ENCODE measurements around the gene MYG1. TPM values are rescaled to one million over a fixed set of nuclear protein-coding genes. Genes with fewer than 3 reads are reported as not detected.

The MYG1 gene
- total RNA-seq, 4 donors from 2014 or later, result 26.7 to 46.5 (median 40.7) TPM

DNA sequence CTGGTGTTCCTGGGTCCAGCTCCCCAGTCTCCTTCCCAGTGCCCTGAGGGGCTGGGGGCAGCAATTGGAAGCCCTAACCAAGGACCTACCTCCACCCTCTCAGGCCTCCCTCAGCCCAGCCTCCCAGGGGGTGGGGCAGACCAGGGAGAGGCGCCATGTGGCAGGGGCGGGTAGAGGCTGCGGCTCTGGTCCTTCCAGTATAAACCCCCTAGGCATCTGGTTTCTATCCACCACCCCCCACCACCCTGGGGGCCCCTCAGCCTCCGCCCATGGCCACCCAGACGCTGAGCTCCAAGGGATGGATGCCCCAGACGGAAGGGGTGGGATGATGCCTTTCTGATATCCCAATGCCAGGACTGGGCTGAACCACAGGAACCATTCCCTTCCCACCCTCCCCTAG is 39.4 kb downstream of the MYG1 start:
- TF ChIP-seq, protein P1, sequence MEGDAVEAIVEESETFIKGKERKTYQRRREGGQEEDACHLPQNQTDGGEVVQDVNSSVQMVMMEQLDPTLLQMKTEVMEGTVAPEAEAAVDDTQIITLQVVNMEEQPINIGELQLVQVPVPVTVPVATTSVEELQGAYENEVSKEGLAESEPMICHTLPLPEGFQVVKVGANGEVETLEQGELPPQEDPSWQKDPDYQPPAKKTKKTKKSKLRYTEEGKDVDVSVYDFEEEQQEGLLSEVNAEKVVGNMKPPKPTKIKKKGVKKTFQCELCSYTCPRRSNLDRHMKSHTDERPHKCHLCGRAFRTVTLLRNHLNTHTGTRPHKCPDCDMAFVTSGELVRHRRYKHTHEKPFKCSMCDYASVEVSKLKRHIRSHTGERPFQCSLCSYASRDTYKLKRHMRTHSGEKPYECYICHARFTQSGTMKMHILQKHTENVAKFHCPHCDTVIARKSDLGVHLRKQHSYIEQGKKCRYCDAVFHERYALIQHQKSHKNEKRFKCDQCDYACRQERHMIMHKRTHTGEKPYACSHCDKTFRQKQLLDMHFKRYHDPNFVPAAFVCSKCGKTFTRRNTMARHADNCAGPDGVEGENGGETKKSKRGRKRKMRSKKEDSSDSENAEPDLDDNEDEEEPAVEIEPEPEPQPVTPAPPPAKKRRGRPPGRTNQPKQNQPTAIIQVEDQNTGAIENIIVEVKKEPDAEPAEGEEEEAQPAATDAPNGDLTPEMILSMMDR (IDR thresholded peaks at IDR 0.05; ENCODE audit: low read depth), result no peak

DNA sequence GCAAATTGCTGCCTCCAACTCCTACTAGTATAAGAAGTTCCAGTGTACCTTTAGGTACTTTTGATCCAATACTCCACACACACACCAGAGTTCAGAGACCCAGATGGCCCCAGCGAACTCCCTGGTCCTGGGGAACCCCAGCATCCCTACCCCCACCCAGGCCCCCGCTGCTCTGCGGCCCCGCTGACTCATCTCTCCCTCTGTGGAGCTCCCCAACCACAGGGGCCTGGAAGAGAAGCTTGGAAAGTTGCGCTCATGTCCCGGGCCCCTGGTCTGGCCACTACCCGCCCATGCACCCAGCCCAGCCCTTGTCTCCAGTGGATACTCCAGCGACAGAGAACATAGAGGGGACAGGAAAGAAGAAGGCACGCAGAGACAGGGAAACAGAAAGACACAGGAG is 40.9 kb downstream of the MYG1 start:
- TF ChIP-seq, protein P1 (IDR thresholded peaks at IDR 0.05; ENCODE audit: low read depth), result no peak

DNA sequence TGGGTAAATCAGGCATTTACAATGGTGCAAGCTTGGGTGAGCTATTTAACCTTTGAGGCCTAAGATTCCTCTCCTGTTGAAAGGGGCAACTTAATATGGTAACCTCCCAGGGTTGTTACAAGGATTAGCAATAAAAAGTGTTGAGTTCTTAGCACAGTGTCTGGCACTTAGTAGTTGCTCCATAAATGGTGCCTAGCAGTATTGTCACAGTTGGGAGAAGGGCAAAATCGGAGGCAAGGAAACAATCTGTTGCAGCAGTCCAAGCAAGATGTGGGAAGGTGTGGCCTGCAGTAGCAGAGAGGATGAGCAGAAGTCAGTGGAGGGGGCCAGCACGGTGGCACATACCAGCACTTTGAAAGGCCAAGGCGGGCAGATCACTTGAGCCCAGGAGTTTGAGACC is 44.0 kb downstream of the MYG1 start:
- TF ChIP-seq, protein P1 (IDR thresholded peaks at IDR 0.05; ENCODE audit: low read depth), result no peak

DNA sequence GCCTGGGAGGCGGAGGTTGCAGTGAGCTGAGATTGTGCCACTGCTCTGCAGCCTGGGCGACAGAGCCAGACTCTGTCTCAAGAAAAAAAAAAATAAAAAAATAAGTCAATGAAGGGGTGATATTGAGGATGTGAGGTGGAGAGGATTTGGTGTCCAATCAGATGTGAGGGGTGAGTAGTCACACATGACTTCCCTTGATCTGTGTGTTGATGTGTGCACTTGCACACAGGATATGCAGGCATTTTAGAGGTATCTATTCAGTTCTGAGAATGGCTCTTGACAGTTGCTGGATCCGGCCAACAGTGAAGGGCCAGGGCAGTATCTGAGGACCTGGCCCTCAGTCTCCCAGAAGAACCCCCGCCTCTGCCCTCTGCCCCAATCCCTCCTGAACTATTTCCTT is 44.5 kb downstream of the MYG1 start:
- TF ChIP-seq, protein P1 (IDR thresholded peaks at IDR 0.05; ENCODE audit: low read depth), result no peak

DNA sequence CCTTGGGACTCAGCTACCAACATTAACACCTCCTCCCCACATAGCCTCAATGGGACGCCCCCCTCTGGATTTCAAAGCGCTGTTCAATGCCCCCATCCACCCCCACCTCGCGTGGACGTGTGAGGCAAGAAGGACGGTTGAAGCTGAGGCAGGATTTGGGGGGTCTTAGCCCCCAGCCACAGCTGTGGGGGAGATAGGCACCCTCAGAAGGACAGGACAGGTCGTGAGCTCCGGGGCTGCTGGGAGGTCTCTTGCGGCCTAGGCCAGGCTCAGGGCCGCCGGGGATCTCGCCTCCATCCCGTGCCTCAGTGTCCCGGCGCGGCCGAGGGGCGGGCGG is 45.0 kb downstream of the MYG1 start:
- TF ChIP-seq, protein P1 (IDR thresholded peaks at IDR 0.05; ENCODE audit: low read depth), result no peak

DNA sequence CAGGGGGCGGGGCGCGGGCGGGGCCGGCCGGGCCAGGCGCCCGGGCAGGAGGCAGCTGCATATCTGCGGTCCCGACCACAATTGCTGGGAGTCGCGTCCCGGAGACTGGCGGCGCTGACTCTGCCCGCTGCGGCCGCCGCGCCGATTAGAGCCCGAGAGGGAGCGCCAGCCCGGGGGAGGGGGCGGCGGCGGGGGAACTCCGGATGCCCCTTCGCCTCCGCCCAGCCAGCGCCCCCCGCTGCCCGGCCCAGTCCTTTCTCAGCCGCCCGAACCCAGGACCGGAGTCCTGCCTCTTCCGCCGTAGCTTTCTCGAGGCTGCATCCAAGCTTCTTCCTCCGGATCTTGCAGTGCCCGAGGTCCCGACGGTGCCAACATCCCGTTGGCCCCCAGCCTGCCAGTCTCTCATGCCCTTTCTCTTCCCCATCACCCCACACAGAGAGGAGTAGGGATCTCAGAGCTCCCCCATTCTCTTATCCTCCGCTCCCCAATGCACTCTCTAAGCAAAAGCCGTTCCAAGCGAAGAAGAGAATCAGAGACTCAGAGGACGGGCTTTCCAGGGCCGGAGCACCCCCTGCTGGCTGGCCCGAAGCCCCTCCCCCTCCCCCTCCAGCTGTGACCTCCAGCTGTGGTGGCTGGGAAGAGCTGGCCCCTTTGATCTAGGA is 45.5 kb downstream of the MYG1 start:
- TF ChIP-seq, protein P1 (IDR thresholded peaks at IDR 0.05; ENCODE audit: low read depth), result no peak

DNA sequence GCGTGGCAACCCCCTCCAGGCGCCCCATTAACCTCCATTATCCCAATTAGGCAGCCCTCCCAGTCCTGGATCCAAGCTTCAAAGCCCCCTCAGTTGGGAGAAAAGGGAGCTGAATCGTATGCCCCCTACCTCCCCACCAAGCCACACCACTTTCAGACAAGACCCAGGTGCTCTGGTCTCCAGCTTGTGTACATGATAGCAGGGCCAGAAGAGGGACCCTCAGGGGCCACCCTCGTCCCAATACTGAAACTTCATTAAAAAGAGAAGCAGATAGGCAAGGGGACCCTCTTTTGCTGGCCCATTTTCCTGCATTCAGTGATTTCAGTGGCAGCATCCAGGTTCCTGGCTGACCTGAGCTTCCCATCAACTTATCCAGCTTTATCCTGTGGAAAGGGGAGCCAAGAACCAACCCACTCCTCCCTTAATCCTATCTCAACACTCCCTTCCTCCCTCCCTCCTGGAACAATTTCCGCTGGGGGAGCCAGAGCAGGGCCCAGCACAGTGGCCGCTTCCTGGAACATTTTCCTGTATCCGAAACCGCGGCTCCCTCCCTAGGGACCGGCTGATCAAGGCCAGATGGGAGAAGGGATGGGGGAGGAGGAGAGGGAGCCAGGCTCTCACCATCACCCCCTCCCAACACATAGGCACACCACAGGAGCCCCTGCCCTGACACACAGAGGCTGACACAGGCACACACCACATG is 46.1 kb downstream of the MYG1 start:
- TF ChIP-seq, protein P1 (IDR thresholded peaks at IDR 0.05; ENCODE audit: low read depth), result no peak

All from subcutaneous adipose tissue (tissue), 4 donors.